Left ventricle myocardium superior (tissue), 1 donor: ENCODE measurements around the gene DICER1. TPM values are rescaled to one million over a fixed set of nuclear protein-coding genes. Genes with fewer than 3 reads are reported as not detected.
"Not testable (repeated sequence)": the region's sequence is repeated elsewhere in the genome, so short reads cannot be mapped to it uniquely, and the experiment has no call there.

Source experiments
- ATAC-seq: fragments of 200-7000 bp; cut with Tn5 transposase; one replicate; pipeline ENCODE4 v1.9.1; 2020; ENCODE audit warnings: mild to moderate bottlenecking, moderate library complexity
- DNase-seq: peaks from one replicate; pipeline ENCODE4 v3.0.0-alpha.2; 2020
- intact Hi-C: fragments of 100-400 bp; cut with micrococcal nuclease; formaldehyde crosslinking; loops from one replicate; pipeline ENCODE4 v1.11.0; 2022
- total RNA-seq: library from RNA; stranded (reverse); fragmentation: NEBNext Ultra II Directional; extraction: Animal tissue kit (Norgen Biotek cat#: 25700); gene quantifications from one replicate; pipeline ENCODE4 v1.2.1, GENCODE V29; 2021
- donor health status: DM: no; HTN: yes; CAD: no; lungs with severe emphysema.

DICER1 gene
- total RNA-seq, 1 donor from 2014 or later, result 23.2 TPM

GRCh38 chr14:95189367-95190132, 32.2 kb upstream of the DICER1 start:
- ATAC-seq, result peak; percentile 47
- DNase-seq, result no peak
- intact Hi-C loops, result no loop called here

- no peak for ATAC-seq
- intact Hi-C loops, result no loop called here
Observed at GRCh38 chr14:95188380-95188779, 31.1 kb upstream of the DICER1 start.

DNA sequence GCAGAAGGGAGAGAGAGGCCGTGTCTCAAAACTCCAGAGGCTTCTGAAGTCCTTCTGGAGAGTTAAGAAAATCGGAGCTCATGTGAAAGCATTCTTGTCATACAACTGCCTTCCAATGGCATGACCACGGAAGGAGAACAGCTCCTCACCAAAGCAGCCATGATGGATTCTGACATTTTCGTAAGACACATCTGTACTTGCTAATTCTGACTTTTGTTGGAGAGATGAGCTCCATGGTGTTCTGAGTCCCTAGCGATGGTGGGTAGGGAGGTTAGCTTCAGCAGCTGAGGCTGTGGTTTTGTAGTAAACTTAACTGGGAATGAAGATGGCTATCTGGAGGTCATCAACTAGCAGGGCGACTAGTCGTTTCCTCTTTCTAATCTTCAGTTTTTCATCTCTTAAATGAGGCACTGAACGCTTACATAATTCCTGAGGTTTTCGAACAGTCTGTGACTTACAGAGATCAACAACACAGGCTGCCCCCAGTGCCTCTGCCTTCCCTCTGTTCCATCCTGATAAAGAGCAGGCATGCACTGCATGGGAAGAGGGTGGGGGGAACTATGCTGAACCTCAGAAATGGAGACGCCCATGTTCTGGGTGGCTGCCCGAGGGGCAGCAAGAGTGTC, 28.6 kb upstream of the DICER1 start:
- ATAC-seq (peak; percentile 29), DNase-seq (no peak)
- intact Hi-C loops, result no loop called here

More at GRCh38 chr14:95188380-95188779, 31.1 kb upstream of the DICER1 start:
- DNase-seq, result no peak

GRCh38 chr14:95185033-95185766, 27.9 kb upstream of the DICER1 start:
- ATAC-seq (peak; percentile 87), DNase-seq (peak; percentile 67)
- intact Hi-C loops, result no loop called here

GRCh38 chr14:95184413-95184790, 27.1 kb upstream of the DICER1 start:
- DNase-seq (peak; percentile 60), ATAC-seq (peak; percentile 73)
- intact Hi-C loops, result no loop called here

GRCh38 chr14:95183532-95184412, 26.4 kb upstream of the DICER1 start:
- ATAC-seq, result no peak
- intact Hi-C loops, result no loop called here
- DNase-seq, result no peak

DNA sequence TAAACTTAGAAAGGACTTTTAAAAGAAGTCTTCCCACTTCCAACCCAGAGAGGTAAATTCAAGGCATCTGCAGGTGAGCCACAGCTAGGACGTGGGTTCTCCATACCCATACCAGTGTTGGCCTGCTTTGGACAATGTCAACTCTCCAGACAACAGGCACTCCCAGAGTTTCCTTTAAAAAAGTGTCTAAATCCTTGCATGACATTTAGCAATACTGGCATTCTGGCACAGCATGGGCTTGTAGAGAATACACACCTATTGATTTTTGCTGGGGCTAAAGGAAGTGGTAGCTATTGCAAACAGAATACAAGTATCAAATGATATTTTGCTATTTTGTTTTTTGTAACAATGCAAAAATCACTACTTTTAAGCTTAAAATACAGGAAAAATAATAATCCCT, 25.8 kb upstream of the DICER1 start:
- DNase-seq (no peak), ATAC-seq (no peak)
- intact Hi-C loops, result no loop called here

GRCh38 chr14:95182379-95182778, 25.1 kb upstream of the DICER1 start:
- no peak for ATAC-seq
- intact Hi-C loops, result no loop called here
- no peak for DNase-seq

GRCh38 chr14:95180966-95181741, 23.8 kb upstream of the DICER1 start:
- intact Hi-C loops, result no loop called here
- DNase-seq (no peak), ATAC-seq (no peak)

- ATAC-seq, intact Hi-C loops, DNase-seq: not testable (repeated sequence)
Observed at GRCh38 chr14:95175670-95176069, 18.3 kb upstream of the DICER1 start.

DNA sequence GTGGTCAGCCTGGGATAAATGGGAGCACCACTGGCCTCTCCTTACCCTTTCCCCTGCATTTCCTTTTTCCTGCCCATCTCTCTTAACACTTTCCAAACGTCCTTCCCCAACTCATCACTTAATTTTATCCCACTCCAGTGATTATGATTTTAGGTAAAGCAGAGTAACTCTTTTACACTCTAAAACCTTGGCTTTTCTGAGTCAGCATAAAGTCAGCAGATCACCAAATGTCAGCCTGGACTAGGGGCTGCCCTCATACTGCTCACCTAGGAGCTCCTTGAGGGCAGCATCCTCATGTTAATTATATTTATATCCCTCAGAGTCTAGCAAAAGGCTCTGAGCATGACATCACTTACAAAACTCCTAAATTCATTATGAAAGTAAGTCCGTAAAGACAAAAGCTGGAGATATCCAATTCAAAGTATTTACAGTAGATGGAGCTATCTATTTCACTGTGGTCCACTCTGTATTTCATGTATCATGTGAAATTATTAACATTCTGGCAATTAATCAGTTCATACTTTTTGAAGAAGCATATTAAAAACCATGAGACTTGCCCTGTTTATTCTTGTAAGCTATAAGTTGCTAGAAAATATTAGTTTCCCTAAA, 17.0 kb upstream of the DICER1 start:
- intact Hi-C loops, result no loop called here
- no peak for DNase-seq
- ATAC-seq, result peak; percentile 12

DNA sequence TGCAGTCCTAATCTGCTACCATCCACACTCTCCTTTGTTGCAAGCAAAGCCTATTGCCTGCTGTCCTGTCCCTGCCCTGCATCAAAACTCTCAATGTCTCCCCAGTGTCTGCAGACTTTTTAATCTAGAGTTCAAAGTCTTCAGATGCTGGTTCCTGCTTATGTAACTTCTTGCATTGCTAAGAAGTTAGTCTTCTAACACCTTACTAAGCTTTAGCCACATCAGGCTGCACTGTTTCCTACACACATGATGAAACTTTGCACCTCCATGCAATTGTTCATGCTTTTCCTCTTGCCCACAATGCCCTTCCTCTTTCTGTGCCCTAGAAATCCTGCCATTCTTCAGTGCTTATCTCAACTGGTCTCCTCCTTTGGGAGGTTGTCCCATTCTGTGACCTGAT, 16.2 kb upstream of the DICER1 start:
- DNase-seq (no peak), ATAC-seq (no peak)
- intact Hi-C loops, result no loop called here

DNA sequence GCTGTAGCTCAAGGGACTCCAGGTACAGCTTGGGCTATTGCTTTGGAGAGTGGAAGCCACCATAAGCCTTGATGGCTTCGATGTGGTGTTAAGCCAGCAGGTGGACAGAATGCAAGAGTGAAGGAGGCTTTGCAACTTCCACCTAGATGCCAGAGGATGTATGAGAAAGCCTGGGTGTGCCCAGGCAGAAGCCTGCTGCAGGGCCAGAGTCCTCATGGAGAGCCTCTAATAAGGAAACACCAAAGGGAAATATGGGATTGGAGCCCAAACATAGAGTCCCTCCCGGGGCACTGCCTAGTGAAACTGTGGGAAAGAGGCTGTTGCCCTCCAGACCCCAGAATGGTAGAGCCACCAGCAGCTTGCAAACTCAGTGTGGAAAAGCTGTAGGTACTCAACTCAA, 9.8 kb upstream of the DICER1 start:
- intact Hi-C loops, result no loop called here
- DNase-seq, result no peak
- ATAC-seq, result no peak

DNA sequence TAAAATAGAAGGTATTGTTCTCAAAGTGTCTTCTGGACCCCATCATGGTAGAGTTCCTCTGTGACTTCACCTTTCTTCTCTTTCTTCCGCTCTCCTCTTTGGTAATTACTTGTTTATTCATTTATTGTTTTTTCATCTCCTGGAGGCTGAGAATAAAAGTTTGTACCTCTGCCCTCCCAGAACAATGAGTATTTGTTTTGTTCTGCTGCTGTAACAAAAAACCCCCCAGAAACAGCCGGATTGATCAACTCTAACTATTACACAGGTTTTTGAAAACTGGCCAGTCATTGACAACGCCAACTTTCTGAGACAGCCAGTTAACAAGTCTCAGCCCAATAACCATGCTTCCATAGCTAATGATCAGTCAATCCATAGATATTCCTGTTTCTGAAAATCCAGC, 8.2 kb upstream of the DICER1 start:
- intact Hi-C loops, result no loop called here
- DNase-seq, result no peak
- ATAC-seq, result no peak

DNA sequence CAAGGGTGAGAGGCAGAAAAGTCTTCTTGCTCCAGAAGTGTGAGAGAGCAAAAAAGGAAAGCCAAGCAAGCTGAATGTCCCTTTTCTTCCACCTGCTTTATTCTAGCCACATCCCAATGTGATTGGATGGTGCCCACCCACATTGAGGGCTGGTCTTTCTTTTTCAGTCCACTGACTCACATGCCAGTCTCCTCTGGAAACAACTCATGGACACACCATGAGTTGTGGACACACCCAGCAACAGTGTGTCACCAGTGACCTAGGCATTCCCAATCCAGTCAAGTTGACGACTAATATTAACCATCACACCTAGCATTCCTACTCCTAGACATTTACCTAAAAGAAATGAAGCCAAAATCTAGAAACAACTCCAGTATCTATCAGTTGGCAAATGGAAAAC, 7.2 kb upstream of the DICER1 start:
- intact Hi-C loops, result no loop called here
- ATAC-seq, result no peak
- no peak for DNase-seq

- ATAC-seq, result no peak
- intact Hi-C loops, result no loop called here
- DNase-seq, result no peak
Observed at GRCh38 chr14:95163666-95164065, 6.3 kb upstream of the DICER1 start.

GRCh38 chr14:95163132-95163531, 5.8 kb upstream of the DICER1 start:
- DNase-seq (no peak), ATAC-seq (no peak)
- intact Hi-C loops, result no loop called here

DNA sequence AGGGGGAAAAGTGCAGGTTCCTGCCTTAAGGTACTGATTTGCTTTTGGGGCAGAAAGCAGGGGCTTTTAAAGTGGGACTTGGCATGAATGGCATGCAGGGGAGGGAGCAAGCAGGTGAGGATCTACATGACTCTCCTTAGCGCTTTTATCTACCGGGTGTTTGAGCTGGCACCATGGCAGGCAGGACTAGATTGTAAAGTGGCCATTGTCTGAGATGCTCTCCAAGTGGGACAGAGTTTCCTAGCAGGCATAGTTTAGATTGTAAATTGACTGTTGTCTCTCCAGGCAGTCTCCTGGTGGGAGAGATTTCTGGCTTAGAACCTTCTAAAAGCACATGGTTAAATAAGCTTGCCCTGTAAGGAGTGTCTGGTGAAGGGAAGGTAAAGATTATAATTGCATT, 5.3 kb upstream of the DICER1 start:
- no peak for ATAC-seq
- intact Hi-C loops, result no loop called here
- DNase-seq, result no peak

DNA sequence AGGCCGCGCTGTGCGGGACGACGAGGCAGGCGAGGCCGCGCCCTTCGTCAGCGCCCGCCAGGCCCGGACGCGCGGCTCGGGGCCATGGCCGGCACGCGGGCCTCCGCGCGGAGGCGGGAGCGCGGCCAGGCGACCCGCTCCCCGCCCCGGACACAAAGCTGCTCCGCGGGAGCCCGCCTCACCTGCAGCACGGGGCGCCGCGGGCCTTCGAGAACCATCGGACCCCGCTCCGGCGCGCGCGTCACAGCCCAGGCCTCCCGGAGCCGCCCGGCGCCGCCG, 342 bp downstream of the DICER1 start:
- ATAC-seq (peak; percentile 42), DNase-seq (no peak)
- intact Hi-C loops, result no loop called here
